ENCODE measurements around the gene SUGCT. TPM values are rescaled to one million over a fixed set of nuclear protein-coding genes. Genes with fewer than 3 reads are reported as not detected.
"Not testable (repeated sequence)": the region's sequence is repeated elsewhere in the genome, so short reads cannot be mapped to it uniquely, and the experiment has no call there.

The SUGCT gene
- total RNA-seq, 1 donor from 2014 or later: 9.8 TPM

DNA sequence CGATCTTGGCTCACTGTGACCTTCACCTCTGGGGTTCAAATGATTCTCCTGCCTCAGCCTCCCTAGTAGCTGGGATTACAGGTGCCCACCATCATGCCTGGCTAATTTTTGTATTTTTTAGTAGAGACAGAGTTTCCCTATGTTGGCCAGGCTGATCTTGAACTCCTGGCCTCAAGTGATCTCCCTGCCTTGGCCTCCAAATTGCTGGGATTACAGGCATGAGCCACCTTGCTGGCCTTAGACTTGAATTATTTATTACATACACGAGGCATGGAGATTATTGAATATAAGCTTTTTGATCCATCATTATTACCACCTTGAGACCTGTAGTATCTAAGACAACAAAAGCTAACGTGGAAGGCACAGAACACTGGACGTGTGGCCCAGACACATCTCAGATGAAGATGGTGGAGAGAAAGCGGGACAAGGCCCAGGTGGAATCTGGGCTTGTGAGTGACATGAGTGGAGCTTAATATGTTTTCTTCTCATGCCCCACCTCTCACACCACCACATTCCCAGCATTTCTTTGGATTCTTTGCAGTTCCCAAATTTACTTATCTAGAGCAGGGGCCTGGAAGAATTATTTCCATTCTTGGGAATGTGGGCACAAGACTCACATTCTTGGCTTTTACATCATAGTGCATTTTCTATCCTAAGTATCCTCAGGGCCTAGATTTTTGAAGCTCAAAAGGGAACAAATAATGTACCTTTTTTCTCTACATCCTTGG is 76.6 kb downstream of the SUGCT start:
- peaks cover 3% of the 10 kb centered on the region for H3K9me3 Mint-ChIP-seq
- DNase-seq (ENCODE audit: low spot score in 2 of 2, unreplicated experiment in 2 of 2): no peak
- TF ChIP-seq, protein P1, sequence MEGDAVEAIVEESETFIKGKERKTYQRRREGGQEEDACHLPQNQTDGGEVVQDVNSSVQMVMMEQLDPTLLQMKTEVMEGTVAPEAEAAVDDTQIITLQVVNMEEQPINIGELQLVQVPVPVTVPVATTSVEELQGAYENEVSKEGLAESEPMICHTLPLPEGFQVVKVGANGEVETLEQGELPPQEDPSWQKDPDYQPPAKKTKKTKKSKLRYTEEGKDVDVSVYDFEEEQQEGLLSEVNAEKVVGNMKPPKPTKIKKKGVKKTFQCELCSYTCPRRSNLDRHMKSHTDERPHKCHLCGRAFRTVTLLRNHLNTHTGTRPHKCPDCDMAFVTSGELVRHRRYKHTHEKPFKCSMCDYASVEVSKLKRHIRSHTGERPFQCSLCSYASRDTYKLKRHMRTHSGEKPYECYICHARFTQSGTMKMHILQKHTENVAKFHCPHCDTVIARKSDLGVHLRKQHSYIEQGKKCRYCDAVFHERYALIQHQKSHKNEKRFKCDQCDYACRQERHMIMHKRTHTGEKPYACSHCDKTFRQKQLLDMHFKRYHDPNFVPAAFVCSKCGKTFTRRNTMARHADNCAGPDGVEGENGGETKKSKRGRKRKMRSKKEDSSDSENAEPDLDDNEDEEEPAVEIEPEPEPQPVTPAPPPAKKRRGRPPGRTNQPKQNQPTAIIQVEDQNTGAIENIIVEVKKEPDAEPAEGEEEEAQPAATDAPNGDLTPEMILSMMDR (IDR thresholded peaks at IDR 0.05; ENCODE audit: unreplicated experiment): no peak
- no peaks in the 10 kb centered on the region for H3K4me1 Mint-ChIP-seq
- H3K4me3 Mint-ChIP-seq: no peak overlapping the region
- peaks cover 2% of the 10 kb centered on the region for H3K36me3 Mint-ChIP-seq
- H3K27ac Mint-ChIP-seq: no peak overlapping the region
- H3K27me3 Mint-ChIP-seq (ENCODE audit: low read depth): no peaks in the 10 kb centered on the region

DNA sequence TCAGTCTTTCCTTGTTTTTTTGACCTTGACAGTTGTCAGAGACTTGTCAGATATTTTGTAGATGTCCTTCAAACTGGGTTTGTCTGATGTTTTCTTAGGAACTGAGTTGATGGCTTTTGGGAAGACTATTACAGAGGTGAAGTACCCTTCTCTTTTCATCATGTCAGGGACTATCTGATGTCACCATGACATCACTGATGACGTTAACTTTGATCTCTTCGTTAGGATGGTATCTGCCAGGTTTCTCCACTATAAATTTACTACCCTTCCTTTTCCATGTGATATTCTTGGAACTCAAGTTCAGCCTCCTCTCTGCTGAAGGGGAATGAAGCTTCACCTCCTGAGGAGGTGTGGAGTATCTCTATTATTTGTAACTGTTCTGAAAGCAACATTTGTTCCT is 78.5 kb downstream of the SUGCT start:
- DNase-seq (ENCODE audit: low spot score in 2 of 2, unreplicated experiment in 2 of 2): no peak
- no peak overlapping the region for H3K4me3 Mint-ChIP-seq
- no peak overlapping the region for H3K27ac Mint-ChIP-seq
- TF ChIP-seq, protein P1 (IDR thresholded peaks at IDR 0.05; ENCODE audit: unreplicated experiment): no peak
- H3K36me3 Mint-ChIP-seq: peaks cover 9% of the 10 kb centered on the region
- H3K4me1 Mint-ChIP-seq: no peaks in the 10 kb centered on the region
- no peaks in the 10 kb centered on the region for H3K9me3 Mint-ChIP-seq
- H3K27me3 Mint-ChIP-seq (ENCODE audit: low read depth): no peaks in the 10 kb centered on the region

DNA sequence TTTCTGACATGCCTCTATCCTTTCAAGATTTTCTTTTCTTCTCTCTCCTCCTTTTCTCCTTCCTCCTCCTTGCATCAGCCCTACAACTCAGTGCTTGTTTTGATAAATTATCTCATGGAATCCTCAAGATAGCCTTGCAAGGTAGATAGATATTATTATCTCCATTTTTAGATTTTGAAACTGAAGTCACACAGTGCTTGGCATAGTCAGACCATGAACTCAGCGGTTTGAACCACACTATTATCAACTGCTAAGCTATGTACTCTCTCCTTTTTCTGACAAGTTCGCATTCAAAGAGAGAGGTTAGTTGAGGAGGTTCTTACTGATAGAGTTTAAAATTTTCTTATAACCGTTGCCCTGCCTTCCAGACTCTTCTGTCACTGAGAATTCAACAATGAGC is 79.1 kb downstream of the SUGCT start:
- Mint-ChIP-seq H3K9me3 (no peaks in the 10 kb centered on the region), H3K4me1 (no peaks in the 10 kb centered on the region), H3K4me3 (no peak overlapping the region), H3K27ac (no peak overlapping the region), H3K36me3 (peaks cover 10% of the 10 kb centered on the region), H3K27me3 (ENCODE audit: low read depth) (no peaks in the 10 kb centered on the region)
- TF ChIP-seq, protein P1 (IDR thresholded peaks at IDR 0.05; ENCODE audit: unreplicated experiment): no peak
- DNase-seq (ENCODE audit: low spot score in 2 of 2, unreplicated experiment in 2 of 2): no peak

DNA sequence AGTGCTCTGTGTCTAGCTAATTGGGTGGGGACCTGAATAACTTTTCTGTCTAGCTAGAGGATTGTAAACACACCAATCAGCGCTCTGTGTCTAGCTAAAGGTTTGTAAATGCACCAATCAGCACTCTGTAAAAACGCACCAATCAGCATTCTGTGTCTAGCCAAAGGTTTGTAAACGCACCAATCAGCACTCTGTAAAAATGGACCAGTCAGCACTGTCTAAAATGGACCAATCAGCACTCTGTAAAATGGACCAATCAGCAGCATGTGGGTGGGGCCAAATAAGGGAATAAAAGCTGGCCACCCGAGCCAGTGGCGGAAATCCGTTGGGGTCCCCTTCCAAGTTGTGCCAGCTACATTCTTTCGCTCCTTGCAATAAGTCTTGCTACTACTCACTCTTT is 83.8 kb downstream of the SUGCT start:
- Mint-ChIP-seq H3K36me3 (peaks cover 10% of the 10 kb centered on the region), H3K4me1 (peaks cover 20% of the 10 kb centered on the region)
- DNase-seq (ENCODE audit: low spot score in 2 of 2, unreplicated experiment in 2 of 2); H3K4me3 Mint-ChIP-seq; H3K27ac Mint-ChIP-seq; H3K9me3 Mint-ChIP-seq; H3K27me3 Mint-ChIP-seq (ENCODE audit: low read depth): not testable (repeated sequence)

DNA sequence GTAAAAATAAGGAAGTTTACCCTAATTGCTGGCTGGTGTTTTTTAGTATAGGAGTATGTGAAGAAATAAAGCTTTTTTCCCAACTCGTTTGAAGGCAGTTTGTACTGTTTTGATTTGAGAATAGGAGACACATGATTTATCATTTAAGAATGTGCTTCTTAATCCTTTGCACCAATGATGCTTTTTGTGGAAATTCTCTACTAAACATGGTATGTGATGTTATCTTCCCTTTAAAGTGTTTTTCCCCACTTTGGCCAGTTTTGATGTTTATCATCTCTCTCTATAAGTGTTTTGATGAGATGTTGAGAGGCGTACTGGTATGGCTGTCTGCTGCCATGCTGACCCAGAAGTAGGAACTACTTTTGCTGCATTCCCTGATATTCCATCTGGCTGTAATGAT is 85.1 kb downstream of the SUGCT start:
- H3K9me3 Mint-ChIP-seq: no peaks in the 10 kb centered on the region
- no peaks in the 10 kb centered on the region for H3K27me3 Mint-ChIP-seq (ENCODE audit: low read depth)
- H3K4me3 Mint-ChIP-seq: no peak overlapping the region
- no peak for DNase-seq (ENCODE audit: low spot score in 2 of 2, unreplicated experiment in 2 of 2)
- TF ChIP-seq, protein P1 (IDR thresholded peaks at IDR 0.05; ENCODE audit: unreplicated experiment): no peak
- peaks cover 10% of the 10 kb centered on the region for H3K36me3 Mint-ChIP-seq
- H3K27ac Mint-ChIP-seq: peak overlapping the region; percentile 7
- H3K4me1 Mint-ChIP-seq: peaks cover 27% of the 10 kb centered on the region

DNA sequence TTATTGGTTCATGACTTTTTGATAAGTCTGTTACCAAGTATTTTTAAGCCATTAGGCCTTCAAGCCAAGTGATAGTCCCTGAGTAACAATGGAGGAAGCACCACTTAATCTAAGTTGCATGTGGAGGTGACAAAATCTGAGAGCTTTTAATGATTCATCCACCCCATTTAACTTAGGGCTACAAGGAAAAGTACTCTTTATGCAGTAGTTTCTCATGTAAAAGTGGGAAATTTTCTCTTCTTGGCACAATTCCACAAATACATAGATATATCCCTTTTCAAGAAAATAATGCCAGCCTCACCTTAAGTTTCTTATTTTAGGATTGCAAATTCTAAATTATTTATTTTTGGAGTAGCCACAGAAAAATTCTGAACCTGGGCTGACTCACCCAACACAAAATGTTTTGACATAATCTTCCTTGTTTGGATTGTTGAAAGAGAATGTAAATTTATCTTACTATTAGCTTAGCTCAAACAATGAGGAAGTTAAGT is 85.7 kb downstream of the SUGCT start:
- Mint-ChIP-seq H3K4me1 (peaks cover 27% of the 10 kb centered on the region), H3K27me3 (ENCODE audit: low read depth) (no peaks in the 10 kb centered on the region), H3K36me3 (peaks cover 10% of the 10 kb centered on the region), H3K9me3 (no peaks in the 10 kb centered on the region), H3K4me3 (no peak overlapping the region), H3K27ac (no peak overlapping the region)
- DNase-seq (ENCODE audit: low spot score in 2 of 2, unreplicated experiment in 2 of 2): no peak
- TF ChIP-seq, protein P1 (IDR thresholded peaks at IDR 0.05; ENCODE audit: unreplicated experiment): no peak

Measured in mesothelial cell of epicardium (in vitro differentiated cells).